ENCODE results near the gene FGF14.

DNA sequence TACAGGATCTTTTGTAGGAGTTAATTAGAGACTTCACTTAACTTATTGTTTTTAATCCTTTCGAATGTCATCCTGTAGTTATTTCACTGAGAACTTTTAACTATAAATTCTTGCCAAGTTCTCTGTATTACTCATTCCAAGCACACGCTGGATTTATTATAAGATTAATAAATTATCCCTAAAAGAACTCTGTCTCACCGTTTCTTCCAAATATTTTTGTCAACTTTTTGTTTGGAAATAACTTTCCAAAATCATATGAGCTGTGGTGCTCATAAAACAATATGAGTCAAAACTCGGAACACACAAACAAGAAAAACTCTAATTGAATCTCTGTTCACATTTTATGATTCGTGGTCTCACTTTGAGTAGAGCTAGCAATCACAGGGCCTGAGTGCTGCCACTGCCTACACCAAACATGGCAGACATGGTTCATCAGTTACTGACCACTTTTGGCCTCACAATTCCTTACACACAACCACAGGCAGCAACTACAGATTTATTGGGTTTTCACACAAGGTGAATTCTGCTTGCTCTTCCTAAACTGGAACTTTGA, 412.0 kb downstream of the FGF14 start:
- TF ChIP-seq, protein P1, sequence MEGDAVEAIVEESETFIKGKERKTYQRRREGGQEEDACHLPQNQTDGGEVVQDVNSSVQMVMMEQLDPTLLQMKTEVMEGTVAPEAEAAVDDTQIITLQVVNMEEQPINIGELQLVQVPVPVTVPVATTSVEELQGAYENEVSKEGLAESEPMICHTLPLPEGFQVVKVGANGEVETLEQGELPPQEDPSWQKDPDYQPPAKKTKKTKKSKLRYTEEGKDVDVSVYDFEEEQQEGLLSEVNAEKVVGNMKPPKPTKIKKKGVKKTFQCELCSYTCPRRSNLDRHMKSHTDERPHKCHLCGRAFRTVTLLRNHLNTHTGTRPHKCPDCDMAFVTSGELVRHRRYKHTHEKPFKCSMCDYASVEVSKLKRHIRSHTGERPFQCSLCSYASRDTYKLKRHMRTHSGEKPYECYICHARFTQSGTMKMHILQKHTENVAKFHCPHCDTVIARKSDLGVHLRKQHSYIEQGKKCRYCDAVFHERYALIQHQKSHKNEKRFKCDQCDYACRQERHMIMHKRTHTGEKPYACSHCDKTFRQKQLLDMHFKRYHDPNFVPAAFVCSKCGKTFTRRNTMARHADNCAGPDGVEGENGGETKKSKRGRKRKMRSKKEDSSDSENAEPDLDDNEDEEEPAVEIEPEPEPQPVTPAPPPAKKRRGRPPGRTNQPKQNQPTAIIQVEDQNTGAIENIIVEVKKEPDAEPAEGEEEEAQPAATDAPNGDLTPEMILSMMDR (IDR thresholded peaks at IDR 0.05), result no peak
- no peak for TF ChIP-seq POLR2A (IDR thresholded peaks at IDR 0.05)
- no peak for TF ChIP-seq EP300 (IDR thresholded peaks at IDR 0.05)
